IMR-90 (cell line): ENCODE measurements around the gene DSCAML1. TPM values are rescaled to one million over a fixed set of nuclear protein-coding genes. Genes with fewer than 3 reads are reported as not detected.

Source experiments
- ATAC-seq: fragments of 200-7000 bp; cut with Tn5 transposase; 2 replicates; pipeline ENCODE4 v1.9.1; 2020; ENCODE audit warnings: low read depth, mild to moderate bottlenecking, moderate library complexity
- BruUV-seq: library from RNA; stranded (reverse); fragments of 400-500 nt; replicated peaks from 2 replicates; lab custom pipeline; 2021; lab: Mats Ljungman, UMichigan
- CTCF ChIA-PET: fragments of 300-600 bp; formaldehyde crosslinking; extraction: SDS; loops from one replicate; lab custom pipeline; 2021; ENCODE audit warnings: antibody characterized with exemption; lab: Yijun Ruan, JAX
- POLR2A ChIA-PET: fragments of 300-600 bp; sonication (Branson Sonifier 250); formaldehyde crosslinking; loops from one replicate; lab custom pipeline; 2022; ENCODE audit warnings: antibody characterized with exemption; ENCODE audit not compliant: unreplicated experiment; lab: Charles Lee
- DNase-seq: peaks from one replicate; pipeline ENCODE4 v3.0.0; 2013
- H2AFZ ChIP-seq: replicated peaks from 2 replicates; pipeline ENCODE3; 2013; ENCODE audit warnings: low read length, mild to moderate bottlenecking; ENCODE audit not compliant: poor library complexity
- H2AK5ac ChIP-seq: 2 replicates; pipeline ENCODE4 v1.6.1; 2013; ENCODE audit warnings: low read depth, low read length, inconsistent platforms
- H2AK9ac ChIP-seq: replicated peaks from 2 replicates; pipeline ENCODE3; 2013; ENCODE audit warnings: mild to moderate bottlenecking, low read depth, low read length, moderate library complexity; ENCODE audit not compliant: poor library complexity
- H2BK120ac ChIP-seq: 2 replicates; pipeline ENCODE4 v1.6.1; 2013; ENCODE audit warnings: low read depth, low read length, inconsistent platforms
- H2BK15ac ChIP-seq: 3 replicates; pipeline ENCODE4 v1.6.1; 2013; ENCODE audit warnings: low read depth, low read length, inconsistent platforms
- H2BK20ac ChIP-seq: 2 replicates; pipeline ENCODE4 v1.6.1; 2013; ENCODE audit warnings: low read depth, mild to moderate bottlenecking, inconsistent platforms, low read length, moderate library complexity
- H2BK5ac ChIP-seq: 2 replicates; pipeline ENCODE4 v1.6.1; 2013; ENCODE audit warnings: mild to moderate bottlenecking, low read depth, low read length, inconsistent platforms; ENCODE audit not compliant: poor library complexity, severe bottlenecking
- H3K14ac ChIP-seq: replicated peaks from 2 replicates; pipeline ENCODE4 v1.6.1; 2013; ENCODE audit warnings: low read depth, low read length, inconsistent platforms
- H3K18ac ChIP-seq: 2 replicates; pipeline ENCODE4 v1.6.1; 2013; ENCODE audit warnings: low read depth, low read length, control low read depth
- H3K23ac ChIP-seq: 2 replicates; pipeline ENCODE4 v1.6.1; 2013; ENCODE audit warnings: low read depth, low read length, inconsistent platforms
- H3K27ac ChIP-seq: 2 replicates; pipeline ENCODE4 v1.5.1; 2013; ENCODE audit warnings: mild to moderate bottlenecking, control low read depth, low read length; ENCODE audit not compliant: insufficient read depth
- H3K27me3 ChIP-seq: 2 replicates; pipeline ENCODE4 v1.6.1; 2013; ENCODE audit warnings: low read length; ENCODE audit not compliant: control insufficient read depth, insufficient read depth
- H3K36me3 ChIP-seq: 2 replicates; pipeline ENCODE4 v1.6.1; 2013; ENCODE audit warnings: low read length, mixed read lengths; ENCODE audit not compliant: control insufficient read depth, insufficient read depth
- H3K4ac ChIP-seq: 2 replicates; pipeline ENCODE4 v1.6.1; 2013; ENCODE audit warnings: low read depth, low read length, inconsistent platforms
- H3K4me1 ChIP-seq: 2 replicates; pipeline ENCODE4 v1.6.1; 2013; ENCODE audit warnings: low read length, mixed read lengths; ENCODE audit not compliant: control insufficient read depth, insufficient read depth
- H3K4me2 ChIP-seq: 2 replicates; pipeline ENCODE4 v1.6.1; 2013; ENCODE audit warnings: low read depth, mild to moderate bottlenecking, control low read depth, low read length, moderate library complexity
- H3K4me3 ChIP-seq: 2 replicates; pipeline ENCODE4 v1.5.1; 2013; ENCODE audit warnings: low read depth, mild to moderate bottlenecking, control low read depth, low read length, moderate library complexity; ENCODE audit not compliant: insufficient read depth
- H3K56ac ChIP-seq: 2 replicates; pipeline ENCODE4 v1.6.1; 2013; ENCODE audit warnings: low read length, inconsistent platforms; ENCODE audit not compliant: insufficient read depth; ENCODE audit errors: extremely low read depth
- H3K79me1 ChIP-seq, 2 experiments: 2 replicates each; pipeline ENCODE4 v1.6.1; 2013; ENCODE audit warnings: low read length in 2 of 2, inconsistent platforms in 1 of 2, low read depth in 1 of 2
- H3K9ac ChIP-seq: 2 replicates; pipeline ENCODE4 v1.6.1; 2013; ENCODE audit warnings: low read depth, low read length, control low read depth
- H3K9me1 ChIP-seq: 2 replicates; pipeline ENCODE4 v1.6.1; 2013; ENCODE audit warnings: low read length, inconsistent platforms; ENCODE audit not compliant: insufficient read depth
- H3K9me3 ChIP-seq: 2 replicates; pipeline ENCODE4 v1.6.1; 2013; ENCODE audit warnings: low read length; ENCODE audit not compliant: control insufficient read depth, insufficient read depth
- H4K20me1 ChIP-seq: 2 replicates; pipeline ENCODE4 v1.6.1; 2013; ENCODE audit warnings: low read length, inconsistent platforms; ENCODE audit not compliant: insufficient read depth
- H4K5ac ChIP-seq: 2 replicates; pipeline ENCODE4 v1.6.1; 2013; ENCODE audit warnings: mild to moderate bottlenecking, low read depth, low read length, control low read depth
- H4K8ac ChIP-seq, 2 experiments: 2 replicates each; pipeline ENCODE4 v1.6.1; 2013; ENCODE audit warnings: low read depth in 2 of 2, low read length in 2 of 2, control low read depth in 1 of 2, inconsistent platforms in 1 of 2
- H4K91ac ChIP-seq: 2 replicates; pipeline ENCODE4 v1.6.1; 2013; ENCODE audit warnings: low read depth, low read length, inconsistent platforms; ENCODE audit not compliant: insufficient read depth
- CEBPB ChIP-seq: IDR thresholded peaks from 2 replicates; pipeline ENCODE4 v1.6.1; 2012; ENCODE audit warnings: low read depth, low read length, improper control_type of control experiment
- RAD21 ChIP-seq: IDR thresholded peaks from 2 replicates; pipeline ENCODE4 v1.6.1; 2012; ENCODE audit warnings: low read length, improper control_type of control experiment
- RFX5 ChIP-seq: IDR thresholded peaks from 2 replicates; pipeline ENCODE4 v1.8.0; 2012; ENCODE audit warnings: low read depth, mild to moderate bottlenecking, low read length, moderate library complexity
- USF2 ChIP-seq: fragments of 150-350 bp; IDR thresholded peaks from 2 replicates; pipeline ENCODE4 v1.6.1; 2017; ENCODE audit warnings: mild to moderate bottlenecking, antibody characterized with exemption, low read length, low read depth
- WGBS, 2 experiments: methylation state at CpG; one replicate each; pipeline versions ENCODE4 v1.1.5 to v1.1.7; 2013; ENCODE audit warnings: missing lambda C conversion rate in 2 of 2; ENCODE audit not compliant: insufficient read length in 1 of 2; ENCODE audit errors: extremely low coverage in 2 of 2; 5-methylcytosine and 5-hydroxymethylcytosine counted together
- dilution Hi-C: fragments of 300-500 bp; cut with HindIII; formaldehyde crosslinking; loops from one replicate; pipeline ENCODE4 v1.14.3; 2018; ENCODE audit warnings: low sequenced_read_pairs; ENCODE audit not compliant: unreplicated experiment
- in situ Hi-C: fragments of 300-500 bp; cut with MboI; formaldehyde crosslinking; loops from 3 replicates; pipeline ENCODE4 v1.14.3; 2019; ENCODE audit warnings: low sequenced_read_pairs, inconsistent platforms, mixed read lengths
- intact Hi-C: fragments of 100-400 bp; cut with micrococcal nuclease; formaldehyde crosslinking; loops from 2 replicates; pipeline ENCODE4 v1.10.0; 2022
- polyA plus RNA-seq, 3 experiments: library from polyadenylated mRNA; depleted of rRNA; stranded (reverse); fragments of >200 nt; gene quantifications; 2 replicates each; pipeline ENCODE4 v1.2.3, GENCODE V29; 2012; ENCODE audit warnings: low replicate concordance in 1 of 3
- total RNA-seq: library from RNA; depleted of rRNA; stranded (reverse); fragments of >200 nt; gene quantifications from 2 replicates; pipeline ENCODE4 v1.2.3, GENCODE V29; 2012

DSCAML1 gene
- total and polyA plus RNA-seq, 2 of the 4 experiments (the other 2 are of a cell fraction), result not detected

GRCh38 chr11:117532568-117532967 lies 264.4 kb downstream of the DSCAML1 start:
- Histone ChIP-seq H3K79me1 (no peaks in the 10 kb centered on the region), H2BK20ac (no peak overlapping the region), H3K4me3 (no peak overlapping the region), H3K9me3 (no peaks in the 10 kb centered on the region), H3K27me3 (peaks cover 40% of the 10 kb centered on the region), H4K20me1 (no peaks in the 10 kb centered on the region), H3K9me1 (no peaks in the 10 kb centered on the region), H3K27ac (no peak overlapping the region), H4K91ac (no peak overlapping the region), H2AK5ac (no peak overlapping the region), H4K8ac (no peak overlapping the region), H2AFZ (no peak overlapping the region), H4K5ac (no peak overlapping the region), H3K23ac (no peak overlapping the region), H3K4me2 (no peak overlapping the region), H2BK120ac (no peak overlapping the region), H2BK15ac (no peak overlapping the region), H2BK5ac (no peak overlapping the region), H3K36me3 (no peaks in the 10 kb centered on the region), H3K4ac (no peak overlapping the region), H2AK9ac (no peak overlapping the region), H3K9ac (no peak overlapping the region), H3K56ac (no peak overlapping the region), H3K14ac (no peak overlapping the region), H3K18ac (no peak overlapping the region), H3K4me1 (no peaks in the 10 kb centered on the region)
- intact Hi-C loops, result no loop called here
- ChIA-PET CTCF (no interaction called here), POLR2A (interaction anchor here (0.6 kb wide), 1 partner anchor 852 kb away, joined by 3 read pairs; no protein-coding TSS in a partner anchor)
- TF ChIP-seq RAD21 (no peak), USF2 (no peak), CEBPB (no peak), RFX5 (no peak)
- DNase-seq (no peak), ATAC-seq (no peak)
- dilution Hi-C loops, result no loop called here
- whole genome bisulfite sequencing, 2 experiments, result 80% methylated on average over 1 of the region's 3 CpGs; no CpG with 5 or more reads in 1 of the 2 experiments
- BruUV-seq, result no TSS peak
- in situ Hi-C loops, result no loop called here
